ENCODE measurements around the gene IFT57. TPM values are rescaled to one million over a fixed set of nuclear protein-coding genes. Genes with fewer than 3 reads are reported as not detected.

Gene IFT57
- total and polyA plus RNA-seq, 2 experiments from 2014 or later = 28.6 to 49.0 TPM

DNA sequence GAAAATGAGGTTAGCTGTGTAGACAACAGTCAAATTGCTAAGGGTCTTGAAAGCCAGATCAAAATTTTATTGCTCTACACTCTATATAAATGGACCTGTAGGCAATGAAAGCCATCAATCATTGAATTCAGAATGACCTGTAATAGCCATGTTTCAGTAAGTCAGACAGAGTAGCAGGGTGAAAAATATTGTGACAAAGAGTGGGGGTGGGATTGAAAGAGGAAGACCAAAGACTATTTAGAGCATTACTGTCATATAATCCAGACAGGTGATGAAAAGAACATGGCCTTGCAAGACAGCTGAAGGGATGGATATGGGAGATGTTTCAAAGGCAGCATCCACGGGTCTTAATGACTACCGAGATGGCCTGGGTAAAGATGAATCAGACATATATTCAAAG lies 22.2 kb downstream of the IFT57 start:
- no peak for ATAC-seq
- H3K4me1 ChIP-seq (ENCODE audit: insufficient read depth) = 0 out of 2 replicates have a peak, but pooled peaks cover 7% of the 10 kb centered on the region

More for the DNA sequence above, 22.2 kb downstream of the IFT57 start:
- Mint-ChIP-seq H3K4me3 (no peak overlapping the region), H3K9me3 (no peaks in the 10 kb centered on the region), H3K36me3 (ENCODE audit: low read depth) (no peaks in the 10 kb centered on the region), H3K27me3 (ENCODE audit: insufficient read depth, low read depth, poor library complexity) (no peaks in the 10 kb centered on the region), H3K4me1 (peaks cover 13% of the 10 kb centered on the region; the same call in 2 of the 3 replicates), H3K27ac (no peak overlapping the region)
- H2AFZ ChIP-seq = no peak overlapping the region
- no peak overlapping the region for H3K27ac ChIP-seq (ENCODE audit: low read depth)
- H3K27me3 ChIP-seq (ENCODE audit: insufficient read depth) = no peaks in the 10 kb centered on the region
- H3K36me3 ChIP-seq (ENCODE audit: insufficient read depth) = no peaks in the 10 kb centered on the region
- no peak for DNase-seq (ENCODE audit: low spot score)
- no peaks in the 10 kb centered on the region for H3F3A ChIP-seq (replicated peaks; ENCODE audit: low read depth)
- no peak overlapping the region for H3K4me3 ChIP-seq
- no peaks in the 10 kb centered on the region for H3K9me2 ChIP-seq (ENCODE audit: insufficient read depth)
- no peaks in the 10 kb centered on the region for H4K20me1 ChIP-seq (replicated peaks; ENCODE audit: insufficient read depth)
- no peak overlapping the region for H3K4me2 ChIP-seq
- no peaks in the 10 kb centered on the region for H3K79me2 ChIP-seq (replicated peaks; ENCODE audit: insufficient read depth)
- no peak for TF ChIP-seq POLR2AphosphoS5 (IDR thresholded peaks at IDR 0.05; ENCODE audit: low read depth)
- no peak for TF ChIP-seq ZNF331 (CRISPR knock-in tag; IDR thresholded peaks at IDR 0.05; ENCODE audit: low read depth)
- TF ChIP-seq, protein P1, sequence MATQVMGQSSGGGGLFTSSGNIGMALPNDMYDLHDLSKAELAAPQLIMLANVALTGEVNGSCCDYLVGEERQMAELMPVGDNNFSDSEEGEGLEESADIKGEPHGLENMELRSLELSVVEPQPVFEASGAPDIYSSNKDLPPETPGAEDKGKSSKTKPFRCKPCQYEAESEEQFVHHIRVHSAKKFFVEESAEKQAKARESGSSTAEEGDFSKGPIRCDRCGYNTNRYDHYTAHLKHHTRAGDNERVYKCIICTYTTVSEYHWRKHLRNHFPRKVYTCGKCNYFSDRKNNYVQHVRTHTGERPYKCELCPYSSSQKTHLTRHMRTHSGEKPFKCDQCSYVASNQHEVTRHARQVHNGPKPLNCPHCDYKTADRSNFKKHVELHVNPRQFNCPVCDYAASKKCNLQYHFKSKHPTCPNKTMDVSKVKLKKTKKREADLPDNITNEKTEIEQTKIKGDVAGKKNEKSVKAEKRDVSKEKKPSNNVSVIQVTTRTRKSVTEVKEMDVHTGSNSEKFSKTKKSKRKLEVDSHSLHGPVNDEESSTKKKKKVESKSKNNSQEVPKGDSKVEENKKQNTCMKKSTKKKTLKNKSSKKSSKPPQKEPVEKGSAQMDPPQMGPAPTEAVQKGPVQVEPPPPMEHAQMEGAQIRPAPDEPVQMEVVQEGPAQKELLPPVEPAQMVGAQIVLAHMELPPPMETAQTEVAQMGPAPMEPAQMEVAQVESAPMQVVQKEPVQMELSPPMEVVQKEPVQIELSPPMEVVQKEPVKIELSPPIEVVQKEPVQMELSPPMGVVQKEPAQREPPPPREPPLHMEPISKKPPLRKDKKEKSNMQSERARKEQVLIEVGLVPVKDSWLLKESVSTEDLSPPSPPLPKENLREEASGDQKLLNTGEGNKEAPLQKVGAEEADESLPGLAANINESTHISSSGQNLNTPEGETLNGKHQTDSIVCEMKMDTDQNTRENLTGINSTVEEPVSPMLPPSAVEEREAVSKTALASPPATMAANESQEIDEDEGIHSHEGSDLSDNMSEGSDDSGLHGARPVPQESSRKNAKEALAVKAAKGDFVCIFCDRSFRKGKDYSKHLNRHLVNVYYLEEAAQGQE (IDR thresholded peaks at IDR 0.05; ENCODE audit: unreplicated experiment) = no peak
- TF ChIP-seq, protein P2, sequence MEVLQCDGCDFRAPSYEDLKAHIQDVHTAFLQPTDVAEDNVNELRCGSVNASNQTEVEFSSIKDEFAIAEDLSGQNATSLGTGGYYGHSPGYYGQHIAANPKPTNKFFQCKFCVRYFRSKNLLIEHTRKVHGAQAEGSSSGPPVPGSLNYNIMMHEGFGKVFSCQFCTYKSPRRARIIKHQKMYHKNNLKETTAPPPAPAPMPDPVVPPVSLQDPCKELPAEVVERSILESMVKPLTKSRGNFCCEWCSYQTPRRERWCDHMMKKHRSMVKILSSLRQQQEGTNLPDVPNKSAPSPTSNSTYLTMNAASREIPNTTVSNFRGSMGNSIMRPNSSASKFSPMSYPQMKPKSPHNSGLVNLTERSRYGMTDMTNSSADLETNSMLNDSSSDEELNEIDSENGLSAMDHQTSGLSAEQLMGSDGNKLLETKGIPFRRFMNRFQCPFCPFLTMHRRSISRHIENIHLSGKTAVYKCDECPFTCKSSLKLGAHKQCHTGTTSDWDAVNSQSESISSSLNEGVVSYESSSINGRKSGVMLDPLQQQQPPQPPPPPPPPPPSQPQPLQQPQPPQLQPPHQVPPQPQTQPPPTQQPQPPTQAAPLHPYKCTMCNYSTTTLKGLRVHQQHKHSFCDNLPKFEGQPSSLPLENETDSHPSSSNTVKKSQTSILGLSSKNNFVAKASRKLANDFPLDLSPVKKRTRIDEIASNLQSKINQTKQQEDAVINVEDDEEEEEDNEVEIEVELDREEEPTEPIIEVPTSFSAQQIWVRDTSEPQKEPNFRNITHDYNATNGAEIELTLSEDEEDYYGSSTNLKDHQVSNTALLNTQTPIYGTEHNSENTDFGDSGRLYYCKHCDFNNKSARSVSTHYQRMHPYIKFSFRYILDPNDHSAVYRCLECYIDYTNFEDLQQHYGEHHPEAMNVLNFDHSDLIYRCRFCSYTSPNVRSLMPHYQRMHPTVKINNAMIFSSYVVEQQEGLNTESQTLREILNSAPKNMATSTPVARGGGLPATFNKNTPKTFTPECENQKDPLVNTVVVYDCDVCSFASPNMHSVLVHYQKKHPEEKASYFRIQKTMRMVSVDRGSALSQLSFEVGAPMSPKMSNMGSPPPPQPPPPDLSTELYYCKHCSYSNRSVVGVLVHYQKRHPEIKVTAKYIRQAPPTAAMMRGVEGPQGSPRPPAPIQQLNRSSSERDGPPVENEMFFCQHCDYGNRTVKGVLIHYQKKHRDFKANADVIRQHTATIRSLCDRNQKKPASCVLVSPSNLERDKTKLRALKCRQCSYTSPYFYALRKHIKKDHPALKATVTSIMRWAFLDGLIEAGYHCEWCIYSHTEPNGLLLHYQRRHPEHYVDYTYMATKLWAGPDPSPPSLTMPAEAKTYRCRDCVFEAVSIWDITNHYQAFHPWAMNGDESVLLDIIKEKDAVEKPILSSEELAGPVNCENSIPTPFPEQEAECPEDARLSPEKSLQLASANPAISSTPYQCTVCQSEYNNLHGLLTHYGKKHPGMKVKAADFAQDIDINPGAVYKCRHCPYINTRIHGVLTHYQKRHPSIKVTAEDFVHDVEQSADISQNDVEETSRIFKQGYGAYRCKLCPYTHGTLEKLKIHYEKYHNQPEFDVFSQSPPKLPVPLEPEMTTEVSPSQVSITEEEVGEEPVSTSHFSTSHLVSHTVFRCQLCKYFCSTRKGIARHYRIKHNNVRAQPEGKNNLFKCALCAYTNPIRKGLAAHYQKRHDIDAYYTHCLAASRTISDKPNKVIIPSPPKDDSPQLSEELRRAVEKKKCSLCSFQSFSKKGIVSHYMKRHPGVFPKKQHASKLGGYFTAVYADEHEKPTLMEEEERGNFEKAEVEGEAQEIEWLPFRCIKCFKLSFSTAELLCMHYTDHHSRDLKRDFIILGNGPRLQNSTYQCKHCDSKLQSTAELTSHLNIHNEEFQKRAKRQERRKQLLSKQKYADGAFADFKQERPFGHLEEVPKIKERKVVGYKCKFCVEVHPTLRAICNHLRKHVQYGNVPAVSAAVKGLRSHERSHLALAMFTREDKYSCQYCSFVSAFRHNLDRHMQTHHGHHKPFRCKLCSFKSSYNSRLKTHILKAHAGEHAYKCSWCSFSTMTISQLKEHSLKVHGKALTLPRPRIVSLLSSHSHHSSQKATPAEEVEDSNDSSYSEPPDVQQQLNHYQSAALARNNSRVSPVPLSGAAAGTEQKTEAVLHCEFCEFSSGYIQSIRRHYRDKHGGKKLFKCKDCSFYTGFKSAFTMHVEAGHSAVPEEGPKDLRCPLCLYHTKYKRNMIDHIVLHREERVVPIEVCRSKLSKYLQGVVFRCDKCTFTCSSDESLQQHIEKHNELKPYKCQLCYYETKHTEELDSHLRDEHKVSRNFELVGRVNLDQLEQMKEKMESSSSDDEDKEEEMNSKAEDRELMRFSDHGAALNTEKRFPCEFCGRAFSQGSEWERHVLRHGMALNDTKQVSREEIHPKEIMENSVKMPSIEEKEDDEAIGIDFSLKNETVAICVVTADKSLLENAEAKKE (CRISPR knock-in tag; IDR thresholded peaks at IDR 0.05) = no peak
- no peak for TF ChIP-seq STAT1 (IDR thresholded peaks at IDR 0.05; ENCODE audit: unreplicated experiment)
- TF ChIP-seq NANOG (IDR thresholded peaks at IDR 0.05; ENCODE audit: borderline replicate concordance) = no peak
- TF ChIP-seq EZH2phosphoT487 (IDR thresholded peaks at IDR 0.05; ENCODE audit: unreplicated experiment) = no peak
- TF ChIP-seq ZNF114 (CRISPR knock-in tag; IDR thresholded peaks at IDR 0.05) = no peak
- no peak for TF ChIP-seq JUNB (IDR thresholded peaks at IDR 0.05; ENCODE audit: unreplicated experiment)
- TF ChIP-seq, protein P3, sequence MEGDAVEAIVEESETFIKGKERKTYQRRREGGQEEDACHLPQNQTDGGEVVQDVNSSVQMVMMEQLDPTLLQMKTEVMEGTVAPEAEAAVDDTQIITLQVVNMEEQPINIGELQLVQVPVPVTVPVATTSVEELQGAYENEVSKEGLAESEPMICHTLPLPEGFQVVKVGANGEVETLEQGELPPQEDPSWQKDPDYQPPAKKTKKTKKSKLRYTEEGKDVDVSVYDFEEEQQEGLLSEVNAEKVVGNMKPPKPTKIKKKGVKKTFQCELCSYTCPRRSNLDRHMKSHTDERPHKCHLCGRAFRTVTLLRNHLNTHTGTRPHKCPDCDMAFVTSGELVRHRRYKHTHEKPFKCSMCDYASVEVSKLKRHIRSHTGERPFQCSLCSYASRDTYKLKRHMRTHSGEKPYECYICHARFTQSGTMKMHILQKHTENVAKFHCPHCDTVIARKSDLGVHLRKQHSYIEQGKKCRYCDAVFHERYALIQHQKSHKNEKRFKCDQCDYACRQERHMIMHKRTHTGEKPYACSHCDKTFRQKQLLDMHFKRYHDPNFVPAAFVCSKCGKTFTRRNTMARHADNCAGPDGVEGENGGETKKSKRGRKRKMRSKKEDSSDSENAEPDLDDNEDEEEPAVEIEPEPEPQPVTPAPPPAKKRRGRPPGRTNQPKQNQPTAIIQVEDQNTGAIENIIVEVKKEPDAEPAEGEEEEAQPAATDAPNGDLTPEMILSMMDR (conservative IDR thresholded peaks at IDR 0.05; ENCODE audit: low read depth in 2 of 2) = no peak
- TF ChIP-seq CREB1 (CRISPR knock-in tag; IDR thresholded peaks at IDR 0.05; ENCODE audit: low read depth) = no peak
- TF ChIP-seq, protein P4, sequence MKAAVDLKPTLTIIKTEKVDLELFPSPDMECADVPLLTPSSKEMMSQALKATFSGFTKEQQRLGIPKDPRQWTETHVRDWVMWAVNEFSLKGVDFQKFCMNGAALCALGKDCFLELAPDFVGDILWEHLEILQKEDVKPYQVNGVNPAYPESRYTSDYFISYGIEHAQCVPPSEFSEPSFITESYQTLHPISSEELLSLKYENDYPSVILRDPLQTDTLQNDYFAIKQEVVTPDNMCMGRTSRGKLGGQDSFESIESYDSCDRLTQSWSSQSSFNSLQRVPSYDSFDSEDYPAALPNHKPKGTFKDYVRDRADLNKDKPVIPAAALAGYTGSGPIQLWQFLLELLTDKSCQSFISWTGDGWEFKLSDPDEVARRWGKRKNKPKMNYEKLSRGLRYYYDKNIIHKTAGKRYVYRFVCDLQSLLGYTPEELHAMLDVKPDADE (IDR thresholded peaks at IDR 0.05) = no peak
- no peak for TF ChIP-seq EZH2 (IDR thresholded peaks at IDR 0.05; ENCODE audit: low read depth, unreplicated experiment)

All from GM23338 (cell line).